ENCODE measurements around the gene SLC27A2.
"Not testable (repeated sequence)": the region's sequence is repeated elsewhere in the genome, so short reads cannot be mapped to it uniquely, and the experiment has no call there.

The SLC27A2 gene

GRCh38 chr15:50181969-50182218, at the start of gene SLC27A2:
Gene SLC27A2 (plus strand): TSS chr15:50182196. CDS start chr15:50182428, 232 bp downstream.
- DNase-seq (ENCODE audit: low read depth), result no peak
- peak within 1 kb of the TSS; percentile 45 for H3K4me3 ChIP-seq (ENCODE audit: low read length)
- peak; percentile 29 for TF ChIP-seq CTCF (IDR thresholded peaks at IDR 0.05; ENCODE audit: insufficient read depth, low read depth, low read length, missing control alignments)

- not testable (repeated sequence) for H3K4me3 ChIP-seq (ENCODE audit: low read length); DNase-seq (ENCODE audit: low read depth)
These were observed 49.6 kb upstream of the SLC27A2 start for GRCh38 chr15:50132251-50132984.

GRCh38 chr15:50134524-50135024, 47.4 kb upstream of the SLC27A2 start:
- peak; percentile 59 for DNase-seq (ENCODE audit: low read depth)
- TF ChIP-seq CTCF (IDR thresholded peaks at IDR 0.05; ENCODE audit: insufficient read depth, low read depth, low read length, missing control alignments), result no peak
- no peak overlapping the region for H3K4me3 ChIP-seq (ENCODE audit: low read length)

- no peak for DNase-seq (ENCODE audit: low read depth)
- H3K4me3 ChIP-seq (ENCODE audit: low read length), result no peak overlapping the region
- no peak for TF ChIP-seq CTCF (IDR thresholded peaks at IDR 0.05; ENCODE audit: insufficient read depth, low read depth, low read length, missing control alignments)
These were observed 46.9 kb upstream of the SLC27A2 start for GRCh38 chr15:50135031-50135551.

- no peak for TF ChIP-seq CTCF (IDR thresholded peaks at IDR 0.05; ENCODE audit: insufficient read depth, low read depth, low read length, missing control alignments)
- peak; percentile 88 for DNase-seq (ENCODE audit: low read depth)
- H3K4me3 ChIP-seq (ENCODE audit: low read length), result no peak overlapping the region
These were observed 44.6 kb upstream of the SLC27A2 start for GRCh38 chr15:50137330-50137761.

GRCh38 chr15:50137893-50138292, 44.1 kb upstream of the SLC27A2 start:
- no peak for TF ChIP-seq CTCF (IDR thresholded peaks at IDR 0.05; ENCODE audit: insufficient read depth, low read depth, low read length, missing control alignments)
- H3K4me3 ChIP-seq (ENCODE audit: low read length), result no peak overlapping the region
- no peak for DNase-seq (ENCODE audit: low read depth)

GRCh38 chr15:50138391-50138790, 43.6 kb upstream of the SLC27A2 start:
- H3K4me3 ChIP-seq (ENCODE audit: low read length), result no peak overlapping the region
- peak; percentile 24 for DNase-seq (ENCODE audit: low read depth)
- TF ChIP-seq CTCF (IDR thresholded peaks at IDR 0.05; ENCODE audit: insufficient read depth, low read depth, low read length, missing control alignments), result peak; percentile 38
